HG03095 (cell line): ENCODE measurements around the gene NCR2.

Source experiments
- ATAC-seq: cut with Tn5 transposase; IDR thresholded peaks from one replicate; pipeline ENCODE4 v1.9.1; 2021; ENCODE audit warnings: moderate library complexity; ENCODE audit not compliant: unreplicated experiment

Gene NCR2

DNA sequence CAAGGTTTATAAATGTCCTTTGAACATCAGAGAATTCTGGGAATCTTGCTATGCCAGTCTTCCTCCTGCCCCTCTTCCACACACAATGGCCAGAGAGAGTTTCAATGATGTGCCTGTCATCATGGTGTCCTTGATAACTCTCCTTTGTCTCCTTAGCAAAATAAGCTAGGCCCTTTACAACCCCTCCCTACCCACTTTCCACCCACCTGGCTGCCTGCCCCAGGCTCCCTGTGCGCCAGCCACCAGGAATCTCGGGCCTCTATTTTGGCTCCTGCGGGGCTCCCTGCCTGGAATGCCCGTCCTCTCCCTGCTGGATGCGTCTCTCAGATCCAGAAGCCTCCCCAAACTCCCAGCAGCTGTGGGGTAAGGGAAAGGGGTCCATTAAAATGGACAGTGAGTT lies 60.9 kb downstream of the NCR2 start:
- no peak for ATAC-seq

DNA sequence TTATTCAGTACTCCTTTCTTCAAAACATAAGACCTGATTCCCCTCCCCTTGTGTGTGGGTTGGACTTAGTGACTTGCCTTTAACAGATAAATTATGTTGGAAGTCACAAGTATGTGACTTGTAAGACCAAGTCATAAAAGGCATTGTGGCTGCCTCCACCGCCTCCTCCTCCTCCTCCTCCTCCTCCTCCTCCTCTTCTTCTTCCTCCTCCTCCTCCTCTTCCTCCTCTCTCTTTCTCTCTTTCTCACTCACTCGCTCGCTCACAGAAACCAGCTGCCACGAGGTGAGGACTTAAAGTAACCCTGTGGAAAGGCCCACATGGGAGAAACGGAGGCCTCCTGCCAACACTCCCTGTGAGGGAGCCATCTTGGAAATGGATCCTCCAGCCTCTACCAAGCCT lies 64.0 kb downstream of the NCR2 start:
- ATAC-seq: no peak
